HG03521 (cell line): ENCODE data around the gene CBX2.
A peak's percentile ranks its signal among the peaks of the same experiment; 100 is the strongest.
"Not testable (repeated sequence)": the region's sequence is repeated elsewhere in the genome, so short reads cannot be mapped to it uniquely, and the experiment has no call there.

ENCODE experiments used
- ATAC-seq: cut with Tn5 transposase; IDR thresholded peaks from one replicate; pipeline ENCODE4 v1.9.1; 2021; ENCODE audit warnings: mild to moderate bottlenecking, moderate library complexity; ENCODE audit not compliant: unreplicated experiment

Gene CBX2

GRCh38 chr17:79769570-79770506 is 8.1 kb upstream of the CBX2 start:
- ATAC-seq, result no peak

- ATAC-seq, result no peak
Measured at GRCh38 chr17:79771276-79771675, 6.7 kb upstream of the CBX2 start.

- not testable (repeated sequence) for ATAC-seq
Measured at GRCh38 chr17:79772726-79773125, 5.2 kb upstream of the CBX2 start.

GRCh38 chr17:79774561-79774975 is 3.4 kb upstream of the CBX2 start:
- no peak for ATAC-seq

GRCh38 chr17:79775632-79776031 is 2.3 kb upstream of the CBX2 start:
- ATAC-seq, result no peak

- no peak for ATAC-seq
Measured at GRCh38 chr17:79776376-79777119, 1.4 kb upstream of the CBX2 start.

- peak; percentile 15 for ATAC-seq
Measured at GRCh38 chr17:79777120-79777893, 641 bp upstream of the CBX2 start.

GRCh38 chr17:79778504-79779083 is 646 bp downstream of the CBX2 start:
- ATAC-seq, result no peak

GRCh38 chr17:79779084-79779529 is 1.2 kb downstream of the CBX2 start:
- no peak for ATAC-seq

GRCh38 chr17:79779661-79780365 is 1.9 kb downstream of the CBX2 start:
- ATAC-seq, result no peak

- ATAC-seq, result no peak
Measured at GRCh38 chr17:79781012-79781650, 3.2 kb downstream of the CBX2 start.

- ATAC-seq, result no peak
Measured at GRCh38 chr17:79781736-79782575, 4.0 kb downstream of the CBX2 start.

GRCh38 chr17:79783891-79784290 is 5.9 kb downstream of the CBX2 start:
- no peak for ATAC-seq

- no peak for ATAC-seq
Measured at GRCh38 chr17:79784353-79785016, 6.5 kb downstream of the CBX2 start.

GRCh38 chr17:79785017-79785899 is 7.3 kb downstream of the CBX2 start:
- no peak for ATAC-seq

- no peak for ATAC-seq
Measured at GRCh38 chr17:79785900-79786810, 8.2 kb downstream of the CBX2 start.
